Pons (tissue), 1 donor: Measurements from ENCODE around the gene DHRSX.
A peak's percentile ranks its signal among the peaks of the same experiment; 100 is the strongest.
"Not testable (repeated sequence)": the region's sequence is repeated elsewhere in the genome, so short reads cannot be mapped to it uniquely, and the experiment has no call there.

Experiments
- DNase-seq: peaks from one replicate; pipeline ENCODE4 v3.0.0-alpha.2; 2016; ENCODE audit warnings: low spot score

Gene DHRSX

DNA sequence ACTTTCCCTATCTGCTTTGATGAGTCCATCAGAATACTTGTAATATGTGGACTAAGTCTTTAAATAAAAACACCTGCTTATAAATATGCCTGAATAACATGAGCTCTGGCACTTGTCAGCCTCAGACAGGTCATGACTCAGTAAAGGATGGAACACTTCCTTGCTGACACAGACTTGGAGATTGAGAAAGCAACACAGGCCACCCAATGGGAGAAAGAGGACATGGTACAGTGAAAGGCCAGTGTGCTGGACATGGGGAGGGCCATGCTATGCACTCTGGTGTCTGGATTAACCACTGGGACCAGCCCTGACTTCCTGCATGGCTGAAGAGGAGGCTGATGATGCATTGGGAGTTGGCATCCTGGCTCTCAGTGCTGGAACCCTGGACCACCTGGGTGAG lies 149.5 kb downstream of the DHRSX start:
- no peak for DNase-seq

GRCh38 chrX:2350703-2351102 lies 150.1 kb downstream of the DHRSX start:
- not testable (repeated sequence) for DNase-seq

- not testable (repeated sequence) for DNase-seq
Measured at GRCh38 chrX:2350036-2350435, 150.7 kb downstream of the DHRSX start.

GRCh38 chrX:2348211-2348610 lies 152.6 kb downstream of the DHRSX start:
- no peak for DNase-seq

DNA sequence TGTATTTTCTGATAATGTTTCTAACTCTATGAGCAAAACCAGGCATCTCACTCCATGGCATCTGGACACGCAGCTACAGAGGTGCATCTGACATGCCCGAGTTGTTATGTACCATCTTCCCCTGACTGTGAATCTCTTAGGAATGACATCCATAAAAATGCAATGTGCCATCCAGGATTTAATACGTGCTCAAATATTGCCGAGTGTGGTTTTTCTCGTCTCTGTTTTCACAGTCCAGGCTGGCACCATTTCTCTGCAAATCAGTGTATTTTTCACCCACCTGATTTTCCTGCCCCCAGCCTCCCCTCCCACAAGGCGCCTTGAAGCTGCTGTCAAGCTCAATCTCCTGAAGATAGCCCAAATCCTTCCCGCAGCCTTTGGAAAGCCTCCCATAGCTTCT lies 154.6 kb downstream of the DHRSX start:
- DNase-seq = no peak

- no peak for DNase-seq
Measured at GRCh38 chrX:2345562-2345961, 155.2 kb downstream of the DHRSX start.

GRCh38 chrX:2343413-2343812 lies 157.4 kb downstream of the DHRSX start:
- DNase-seq = no peak

GRCh38 chrX:2342874-2343273 lies 157.9 kb downstream of the DHRSX start:
- no peak for DNase-seq

DNA sequence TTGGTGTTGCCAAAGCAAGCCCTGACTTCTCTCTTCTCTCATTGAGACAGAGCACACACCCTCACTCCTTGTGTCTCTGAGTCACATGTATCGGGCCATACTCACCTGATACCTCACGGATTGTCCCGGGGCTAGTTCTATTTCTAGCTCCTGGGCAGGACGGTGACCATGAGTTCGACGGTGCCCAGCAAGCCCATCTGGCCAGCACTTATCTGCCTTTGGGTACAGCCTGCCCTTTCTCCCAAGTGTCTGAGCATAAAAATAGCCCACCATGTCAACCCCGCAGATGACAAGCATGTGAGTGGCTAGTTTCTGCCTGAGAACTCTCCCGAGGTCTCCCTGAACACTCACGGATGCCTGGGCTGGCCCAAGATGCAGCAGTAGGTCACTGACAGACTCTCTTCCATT lies 158.5 kb downstream of the DHRSX start:
- no peak for DNase-seq

- DNase-seq = no peak
Measured at GRCh38 chrX:2340991-2341390, 159.8 kb downstream of the DHRSX start.

- no peak for DNase-seq
Measured at GRCh38 chrX:2336181-2336580, 164.6 kb downstream of the DHRSX start.

GRCh38 chrX:2334237-2334636 lies 166.5 kb downstream of the DHRSX start:
- DNase-seq = no peak

- DNase-seq = no peak
Measured at GRCh38 chrX:2332252-2332651, 168.5 kb downstream of the DHRSX start.

- no peak for DNase-seq
Measured at GRCh38 chrX:2330910-2331309, 169.9 kb downstream of the DHRSX start.

- no peak for DNase-seq
Measured at GRCh38 chrX:2330487-2330886, 170.3 kb downstream of the DHRSX start.

GRCh38 chrX:2327423-2327822 lies 173.4 kb downstream of the DHRSX start:
- no peak for DNase-seq

DNA sequence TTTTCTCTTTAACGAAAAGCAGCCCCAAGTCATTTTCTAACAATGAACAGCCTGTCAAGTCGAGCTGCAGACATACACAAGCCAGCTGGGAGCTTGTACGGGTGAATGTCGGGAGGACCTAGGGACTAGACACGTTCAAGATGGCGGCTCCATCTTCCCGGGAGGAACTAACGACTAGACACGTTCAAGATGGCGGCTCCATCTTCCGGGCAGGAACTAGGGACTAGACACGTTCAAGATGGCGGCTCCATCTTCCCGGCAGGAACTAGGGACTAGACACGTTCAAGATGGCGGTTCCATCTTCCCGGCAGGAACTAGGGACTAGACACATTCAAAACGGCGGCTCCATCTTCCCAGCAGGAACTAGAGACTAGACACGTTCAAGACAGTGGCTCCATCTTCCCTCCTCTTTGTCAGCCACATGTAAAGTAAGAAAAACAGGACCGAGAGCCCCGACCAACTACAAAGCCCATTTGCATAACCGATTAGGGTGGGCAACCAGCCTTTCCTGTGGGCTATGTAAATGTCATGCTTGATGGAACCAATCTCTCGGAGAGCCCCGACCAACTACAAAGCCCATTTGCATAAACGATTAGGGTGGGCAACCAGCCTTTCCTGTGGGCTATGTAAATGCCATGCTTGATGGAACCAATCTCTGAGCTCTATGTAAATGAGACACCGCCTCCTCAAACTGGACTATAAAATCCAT lies 175.5 kb downstream of the DHRSX start:
- peak; percentile 80 for DNase-seq

DNA sequence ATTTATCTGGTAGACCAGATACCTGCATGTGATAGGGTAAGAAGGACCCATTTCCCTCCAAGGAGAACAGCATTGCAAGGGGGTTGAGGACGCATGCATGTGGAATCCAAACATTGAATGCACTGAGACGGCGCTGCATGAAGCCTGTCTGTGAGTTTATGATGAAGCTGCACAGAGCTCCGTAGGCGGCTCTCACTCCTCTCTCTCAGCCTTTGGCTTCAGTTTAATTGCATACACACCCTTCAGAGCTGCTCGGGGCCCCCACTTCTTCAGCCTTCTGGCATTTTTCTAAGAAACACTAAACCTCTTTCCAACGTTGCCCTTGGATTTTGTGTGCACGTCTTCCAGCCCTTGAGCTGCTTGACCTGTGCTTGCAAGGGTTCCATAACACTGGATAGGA lies 176.6 kb downstream of the DHRSX start:
- DNase-seq = no peak

DNA sequence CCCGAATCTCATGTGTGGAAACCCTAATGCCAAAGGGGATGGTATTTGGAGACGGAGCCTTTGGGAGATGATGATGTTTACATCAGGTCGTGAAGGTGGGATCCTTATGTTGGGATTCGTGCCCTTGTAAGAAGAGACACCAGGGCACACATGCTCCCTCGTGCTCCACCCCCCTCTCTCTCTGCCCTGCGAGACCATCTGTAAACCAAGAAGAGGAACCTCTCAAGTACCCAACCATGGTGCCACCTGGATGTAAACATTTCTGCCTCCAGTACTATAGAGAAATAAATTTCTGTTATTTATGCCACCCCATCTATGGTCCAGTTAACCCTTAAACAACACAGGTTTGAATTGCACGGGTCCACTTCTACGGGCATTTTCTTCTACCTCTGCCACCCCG lies 179.4 kb downstream of the DHRSX start:
- no peak for DNase-seq

DNA sequence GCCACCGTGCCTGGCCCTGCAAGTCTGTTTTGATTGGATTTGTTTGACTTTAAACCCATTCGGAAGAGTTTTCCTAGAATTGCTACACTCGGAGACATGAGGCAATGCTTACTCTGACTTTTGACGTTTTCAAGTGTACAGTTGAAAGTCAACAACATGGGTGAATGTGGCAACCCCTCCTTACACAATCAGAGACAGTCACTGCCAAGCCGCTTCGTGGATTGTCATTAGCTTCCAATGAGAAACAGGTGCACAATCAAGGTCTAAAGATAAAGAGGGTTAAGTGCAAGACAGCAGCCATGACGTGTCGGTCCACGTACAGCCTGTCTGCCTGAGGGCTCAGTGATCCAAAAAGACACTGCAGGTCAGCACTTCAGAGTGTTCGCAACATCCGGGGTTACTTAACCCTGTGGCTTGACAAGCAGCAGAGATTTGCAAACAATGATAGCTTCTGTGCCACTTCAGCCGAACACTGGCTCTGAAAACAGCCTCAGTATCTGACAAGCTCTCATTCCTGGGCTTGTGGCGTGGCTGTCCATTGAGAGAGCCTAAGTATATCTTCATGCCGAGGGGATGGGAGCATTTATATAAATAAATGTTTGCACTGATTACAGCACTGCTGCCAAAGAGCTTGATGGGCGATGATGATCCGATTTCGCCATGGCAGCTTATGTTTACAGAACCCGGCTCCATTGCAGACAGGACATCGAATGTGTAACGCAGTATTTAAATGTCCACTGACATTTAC lies 180.0 kb downstream of the DHRSX start:
- DNase-seq = peak; percentile 54

DNA sequence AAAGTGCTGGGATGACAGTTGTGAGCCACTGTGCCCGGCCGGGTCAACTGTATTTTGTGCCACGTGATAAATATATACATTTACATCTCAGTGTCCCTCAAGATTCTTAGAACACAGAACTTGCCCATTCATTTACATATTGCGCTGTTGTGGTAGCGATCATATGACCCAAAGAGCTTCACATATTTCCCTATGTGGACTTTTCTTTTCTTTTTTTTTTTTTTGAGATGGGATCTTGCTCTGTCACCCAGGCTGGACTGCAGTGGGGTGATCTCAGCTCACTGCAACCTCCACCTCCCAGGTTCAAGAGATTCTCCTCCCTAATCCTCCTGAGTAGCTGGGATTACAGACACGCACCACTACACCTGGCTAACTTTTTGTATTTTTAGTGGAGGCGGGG lies 180.7 kb downstream of the DHRSX start:
- DNase-seq = no peak

DNA sequence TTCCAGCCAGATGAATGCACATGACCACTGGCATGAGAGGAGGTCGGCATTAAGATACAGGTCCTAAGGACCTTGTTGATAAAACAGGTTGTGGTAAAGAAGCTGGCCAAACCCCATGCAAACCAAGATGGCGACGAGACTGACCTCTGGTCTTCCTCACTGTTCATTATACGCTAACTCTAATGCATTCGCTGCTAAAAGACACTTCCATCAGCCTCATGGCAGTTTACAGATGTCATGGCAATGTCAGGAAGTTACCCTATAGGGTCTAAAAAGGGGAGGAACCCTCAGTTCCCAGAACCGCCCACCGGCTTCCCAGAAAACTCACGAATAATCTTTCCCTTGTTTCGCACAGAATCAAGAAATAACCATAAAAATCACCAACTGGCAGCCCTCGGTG lies 182.4 kb downstream of the DHRSX start:
- no peak for DNase-seq

DNA sequence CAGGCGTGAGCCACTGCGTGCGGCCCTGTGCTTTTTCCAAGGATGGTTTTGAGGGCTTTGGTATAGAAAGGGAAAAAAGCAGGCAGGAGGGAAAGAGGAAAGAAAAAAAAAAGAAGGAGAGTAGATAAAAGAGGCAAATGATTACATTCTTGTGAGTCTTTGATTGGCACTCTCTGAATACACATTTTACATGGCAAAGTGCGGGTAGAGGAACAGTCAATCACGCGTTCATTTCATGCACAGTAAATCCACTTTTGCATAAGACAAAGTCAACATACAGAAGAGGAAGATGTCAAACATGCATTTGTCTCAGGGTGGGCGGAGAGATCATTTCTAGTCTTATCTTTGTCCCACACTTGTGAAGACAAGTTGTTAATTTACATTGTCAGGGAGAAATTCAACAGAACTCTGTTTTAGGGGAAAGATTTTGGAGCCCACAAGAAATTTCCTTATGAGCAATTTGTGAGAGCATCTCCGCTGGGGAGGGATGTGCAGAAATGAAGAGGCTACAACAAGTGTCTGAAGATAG lies 183.2 kb downstream of the DHRSX start:
- DNase-seq = no peak

- DNase-seq = no peak
Measured at GRCh38 chrX:2316534-2316933, 184.2 kb downstream of the DHRSX start.
